GM23338 (cell line): ENCODE data around the gene TAOK2. TPM values are rescaled to one million over a fixed set of nuclear protein-coding genes. Genes with fewer than 3 reads are reported as not detected.

Experiments used
- ATAC-seq: fragments of 200-7000 bp; cut with Tn5 transposase; 3 replicates; pipeline ENCODE4 v1.9.1; 2020
- DNase-seq: peaks from one replicate; pipeline ENCODE4 v3.0.0-alpha.2; 2015; ENCODE audit warnings: low spot score
- H2AFZ ChIP-seq: fragments of 200-600 bp; sonication (generic); 2 replicates; pipeline ENCODE4 v1.8.0; 2016; ENCODE audit warnings: antibody characterized with exemption, mild to moderate bottlenecking, moderate library complexity
- H3F3A ChIP-seq: fragments of 200-600 bp; sonication (generic); replicated peaks from 2 replicates; pipeline ENCODE4 v1.8.0; 2017; ENCODE audit warnings: antibody characterized with exemption, mixed run types, low read depth
- H3K27ac ChIP-seq: fragments of 200-600 bp; sonication (generic); 2 replicates; pipeline ENCODE4 v1.6.1; 2016; ENCODE audit warnings: low read depth
- H3K27me3 ChIP-seq: fragments of 200-600 bp; sonication (generic); 2 replicates; pipeline ENCODE4 v1.8.0; 2016; ENCODE audit warnings: mild to moderate bottlenecking, mixed run types, moderate library complexity; ENCODE audit not compliant: insufficient read depth
- H3K36me3 ChIP-seq: fragments of 200-600 bp; sonication (generic); 2 replicates; pipeline ENCODE4 v1.8.0; 2016; ENCODE audit warnings: mild to moderate bottlenecking; ENCODE audit not compliant: insufficient read depth
- H3K4me1 ChIP-seq: fragments of 200-600 bp; sonication (generic); 2 replicates; pipeline ENCODE4 v1.8.0; 2016; ENCODE audit warnings: mild to moderate bottlenecking, moderate library complexity; ENCODE audit not compliant: insufficient read depth
- H3K4me2 ChIP-seq: fragments of 200-600 bp; sonication (generic); 2 replicates; pipeline ENCODE4 v1.7.1; 2017; ENCODE audit warnings: mixed run types
- H3K4me3 ChIP-seq: fragments of 200-600 bp; sonication (generic); 2 replicates; pipeline ENCODE4 v1.6.1; 2016; ENCODE audit warnings: mixed run types
- H3K79me2 ChIP-seq: fragments of 200-600 bp; sonication (generic); replicated peaks from 2 replicates; pipeline ENCODE4 v1.8.0; 2017; ENCODE audit warnings: mild to moderate bottlenecking; ENCODE audit not compliant: insufficient read depth
- H3K9me2 ChIP-seq: fragments of 200-600 bp; sonication (generic); 2 replicates; pipeline ENCODE4 v1.8.0; 2017; ENCODE audit not compliant: insufficient read depth
- H4K20me1 ChIP-seq: fragments of 200-600 bp; sonication (generic); replicated peaks from 2 replicates; pipeline ENCODE4 v1.8.0; 2017; ENCODE audit warnings: mild to moderate bottlenecking; ENCODE audit not compliant: insufficient read depth
- H3K27ac Mint-ChIP-seq: 2 replicates; pipeline ENCODE4 v1.8.0; 2020; ENCODE audit warnings: inconsistent platforms, mild to moderate bottlenecking, moderate library complexity, mixed read lengths
- H3K27me3 Mint-ChIP-seq: 3 replicates; pipeline ENCODE4 v1.8.0; 2022; ENCODE audit warnings: low read depth, mild to moderate bottlenecking, moderate library complexity, mixed read lengths, inconsistent platforms; ENCODE audit not compliant: insufficient read depth, poor library complexity
- H3K36me3 Mint-ChIP-seq: 3 replicates; pipeline ENCODE4 v1.8.0; 2021; ENCODE audit warnings: low read depth, mild to moderate bottlenecking, inconsistent platforms, moderate library complexity, mixed read lengths
- H3K4me1 Mint-ChIP-seq: 3 replicates; pipeline ENCODE4 v1.8.0; 2020; ENCODE audit warnings: mild to moderate bottlenecking, inconsistent platforms, mixed read lengths
- H3K4me3 Mint-ChIP-seq: 3 replicates; pipeline ENCODE4 v1.8.0; 2021; ENCODE audit warnings: moderate library complexity, mild to moderate bottlenecking, inconsistent platforms, mixed read lengths
- H3K9me3 Mint-ChIP-seq: 3 replicates; pipeline ENCODE4 v1.8.0; 2020; ENCODE audit warnings: moderate library complexity, mild to moderate bottlenecking, inconsistent platforms, mixed read lengths
- CREB1 ChIP-seq: fragments of 250-450 bp; sonication (Bioruptor Pico); IDR thresholded peaks from 2 replicates; pipeline ENCODE4 v1.5.0; 2020; ENCODE audit warnings: low read depth, mild to moderate bottlenecking, moderate library complexity
- CTCF ChIP-seq, 2 experiments: fragments of 200-600 bp in 1 of 2; sonication (generic) in 1 of 2; conservative IDR thresholded peaks; 2 replicates each; pipeline versions ENCODE4 v1.5.1 to v1.6.1; 2016 to 2017; ENCODE audit warnings: antibody characterized with exemption in 2 of 2, low read depth in 2 of 2, mild to moderate bottlenecking in 2 of 2, moderate library complexity in 1 of 2
- ETS1 ChIP-seq: IDR thresholded peaks from 2 replicates; pipeline ENCODE4 v1.6.1; 2016; ENCODE audit warnings: antibody characterized with exemption
- EZH2 ChIP-seq: fragments of 200-600 bp; sonication (generic); IDR thresholded peaks from one replicate; pipeline ENCODE4 v1.8.0; 2017; ENCODE audit warnings: antibody characterized with exemption, mild to moderate bottlenecking, low read depth; ENCODE audit not compliant: unreplicated experiment
- EZH2phosphoT487 ChIP-seq: fragments of 200-600 bp; sonication (generic); IDR thresholded peaks from one replicate; pipeline ENCODE4 v1.8.1; 2018; ENCODE audit warnings: antibody characterized with exemption; ENCODE audit not compliant: unreplicated experiment
- JUNB ChIP-seq: IDR thresholded peaks from one replicate; pipeline ENCODE4 v1.6.1; 2016; ENCODE audit warnings: antibody characterized with exemption; ENCODE audit not compliant: unreplicated experiment
- NANOG ChIP-seq: IDR thresholded peaks from 2 replicates; pipeline ENCODE4 v1.6.1; 2016; ENCODE audit warnings: antibody characterized with exemption, borderline replicate concordance
- POLR2AphosphoS5 ChIP-seq: IDR thresholded peaks from 2 replicates; pipeline ENCODE4 v1.6.1; 2016; ENCODE audit warnings: antibody characterized with exemption, low read depth
- REST ChIP-seq: IDR thresholded peaks from one replicate; pipeline ENCODE4 v1.6.1; 2018; ENCODE audit warnings: antibody characterized with exemption; ENCODE audit not compliant: unreplicated experiment
- STAT1 ChIP-seq: IDR thresholded peaks from one replicate; pipeline ENCODE4 v1.6.1; 2016; ENCODE audit warnings: antibody characterized with exemption; ENCODE audit not compliant: unreplicated experiment
- ZNF114 ChIP-seq: fragments of 250-450 bp; sonication (Bioruptor Pico); IDR thresholded peaks from 2 replicates; pipeline ENCODE4 v1.5.0; 2020; ENCODE audit warnings: mild to moderate bottlenecking, moderate library complexity
- ZNF331 ChIP-seq: fragments of 250-450 bp; sonication (Bioruptor Pico); IDR thresholded peaks from 2 replicates; pipeline ENCODE4 v1.5.0; 2020; ENCODE audit warnings: low read depth, mild to moderate bottlenecking, moderate library complexity
- ZNF462 ChIP-seq: fragments of 250-450 bp; sonication (Bioruptor Pico); IDR thresholded peaks from 2 replicates; pipeline ENCODE4 v1.5.0; 2020; ENCODE audit warnings: mild to moderate bottlenecking, moderate library complexity
- polyA plus RNA-seq: library from polyadenylated mRNA; unstranded; fragments of >200 nt; fragmentation: Nextera tagmentation; extraction: Ambion mirVana; gene quantifications from 2 replicates; pipeline ENCODE4 v1.2.1, GENCODE V29; 2016
- total RNA-seq: library from RNA; depleted of rRNA; stranded (reverse); fragments of >200 nt; shearing (Covaris generic); gene quantifications from 2 replicates; pipeline ENCODE4 v1.2.3, GENCODE V29; 2014

TAOK2 gene
- total and polyA plus RNA-seq, 2 experiments from 2014 or later = 8.8 to 45.2 TPM

- no peak overlapping the region for H3K27ac ChIP-seq
- no peak overlapping the region for H2AFZ ChIP-seq
- H3K4me2 ChIP-seq = no peak overlapping the region
- TF ChIP-seq ZNF114 (CRISPR knock-in tag) = no peak
- no peak for TF ChIP-seq NANOG
- TF ChIP-seq JUNB = no peak
- TF ChIP-seq CTCF (conservative IDR thresholded peaks at IDR 0.05; ENCODE audit: low read depth in 2 of 2) = no peak
- no peak for TF ChIP-seq ETS1
- TF ChIP-seq POLR2AphosphoS5 = no peak
- no peak for TF ChIP-seq ZNF462 (CRISPR knock-in tag)
- no peak for TF ChIP-seq EZH2
- TF ChIP-seq ZNF331 (CRISPR knock-in tag) = no peak
- TF ChIP-seq STAT1 = no peak
- no peak for TF ChIP-seq REST
- no peak for TF ChIP-seq EZH2phosphoT487
- no peak for TF ChIP-seq CREB1 (CRISPR knock-in tag)
- H3K9me2 ChIP-seq = peaks cover under 1% of the 10 kb centered on the region; the same call in 1 of the 2 replicates
- peaks cover 4% of the 10 kb centered on the region for H3K9me3 Mint-ChIP-seq
- ATAC-seq = no peak
- H3K79me2 ChIP-seq = peaks cover 37% of the 10 kb centered on the region
- H3K4me1 ChIP-seq = peaks cover 27% of the 10 kb centered on the region
- peaks cover 12% of the 10 kb centered on the region; the same call in 1 of the 2 replicates for H3F3A ChIP-seq
- no peak for DNase-seq
- peaks cover 7% of the 10 kb centered on the region for H3K27me3 Mint-ChIP-seq
- peaks cover 32% of the 10 kb centered on the region for H3K36me3 Mint-ChIP-seq
- peaks cover 29% of the 10 kb centered on the region for H3K4me1 Mint-ChIP-seq
- no peak overlapping the region for H3K27ac Mint-ChIP-seq
- H3K27me3 ChIP-seq = peaks cover under 1% of the 10 kb centered on the region; the same call in 1 of the 2 replicates
- H3K4me3 ChIP-seq = no peak overlapping the region
- H3K4me3 Mint-ChIP-seq = no peak overlapping the region
- H4K20me1 ChIP-seq = peaks cover 17% of the 10 kb centered on the region
- peaks cover 21% of the 10 kb centered on the region for H3K36me3 ChIP-seq
Measured at GRCh38 chr16:29978081-29978480, 4.4 kb downstream of the TAOK2 start.
